GM18520 (cell line): ENCODE data around the gene NXPH3.

Experiments used
- ATAC-seq: cut with Tn5 transposase; IDR thresholded peaks from one replicate; pipeline ENCODE4 v1.9.1; 2021; ENCODE audit not compliant: unreplicated experiment

Gene NXPH3

GRCh38 chr17:49590874-49591273 lies 15.2 kb downstream of the NXPH3 start:
- no peak for ATAC-seq

- ATAC-seq, result no peak
Observed at GRCh38 chr17:49592263-49592662, 16.6 kb downstream of the NXPH3 start.

GRCh38 chr17:49595328-49595727 lies 19.7 kb downstream of the NXPH3 start:
- no peak for ATAC-seq

GRCh38 chr17:49595980-49596379 lies 20.3 kb downstream of the NXPH3 start:
- ATAC-seq, result no peak

- ATAC-seq, result no peak
Observed at GRCh38 chr17:49596613-49597244, 21.1 kb downstream of the NXPH3 start.

- ATAC-seq, result no peak
Observed at GRCh38 chr17:49597436-49597835, 21.8 kb downstream of the NXPH3 start.

GRCh38 chr17:49597928-49598655 lies 22.4 kb downstream of the NXPH3 start:
- ATAC-seq, result no peak

GRCh38 chr17:49598918-49599317 lies 23.2 kb downstream of the NXPH3 start:
- no peak for ATAC-seq

- no peak for ATAC-seq
Observed at GRCh38 chr17:49600949-49601348, 25.3 kb downstream of the NXPH3 start.

GRCh38 chr17:49602783-49603182 lies 27.1 kb downstream of the NXPH3 start:
- ATAC-seq, result no peak

GRCh38 chr17:49603238-49603637 lies 27.6 kb downstream of the NXPH3 start:
- no peak for ATAC-seq

- ATAC-seq, result no peak
Observed at GRCh38 chr17:49603720-49604119, 28.0 kb downstream of the NXPH3 start.

- ATAC-seq, result no peak
Observed at GRCh38 chr17:49604314-49604869, 28.7 kb downstream of the NXPH3 start.

- ATAC-seq, result no peak
Observed at GRCh38 chr17:49610883-49611584, 35.4 kb downstream of the NXPH3 start.

- ATAC-seq, result no peak
Observed at GRCh38 chr17:49612726-49613125, 37.1 kb downstream of the NXPH3 start.

- ATAC-seq, result no peak
Observed at GRCh38 chr17:49613182-49613800, 37.6 kb downstream of the NXPH3 start.

- ATAC-seq, result no peak
Observed at GRCh38 chr17:49616086-49616485, 40.4 kb downstream of the NXPH3 start.

GRCh38 chr17:49616601-49617131 lies 41.0 kb downstream of the NXPH3 start:
- ATAC-seq, result no peak

GRCh38 chr17:49618028-49618611 lies 42.4 kb downstream of the NXPH3 start:
- ATAC-seq, result no peak

- ATAC-seq, result no peak
Observed at GRCh38 chr17:49621420-49621819, 45.7 kb downstream of the NXPH3 start.
